HG03060 (cell line): Measurements from ENCODE around the gene MYL4.
"Not testable (repeated sequence)": the region's sequence is repeated elsewhere in the genome, so short reads cannot be mapped to it uniquely, and the experiment has no call there.

Experiments
- ATAC-seq: cut with Tn5 transposase; IDR thresholded peaks from one replicate; pipeline ENCODE4 v1.9.1; 2021; ENCODE audit warnings: low read depth, moderate number of reproducible peaks; ENCODE audit not compliant: unreplicated experiment

The MYL4 gene

GRCh38 chr17:47208744-47209488 lies at the start of gene MYL4:
Gene MYL4, plus strand, starts transcription at chr17:47209348. Its CDS starts 75 bp downstream, at chr17:47209423.
- no peak for ATAC-seq

DNA sequence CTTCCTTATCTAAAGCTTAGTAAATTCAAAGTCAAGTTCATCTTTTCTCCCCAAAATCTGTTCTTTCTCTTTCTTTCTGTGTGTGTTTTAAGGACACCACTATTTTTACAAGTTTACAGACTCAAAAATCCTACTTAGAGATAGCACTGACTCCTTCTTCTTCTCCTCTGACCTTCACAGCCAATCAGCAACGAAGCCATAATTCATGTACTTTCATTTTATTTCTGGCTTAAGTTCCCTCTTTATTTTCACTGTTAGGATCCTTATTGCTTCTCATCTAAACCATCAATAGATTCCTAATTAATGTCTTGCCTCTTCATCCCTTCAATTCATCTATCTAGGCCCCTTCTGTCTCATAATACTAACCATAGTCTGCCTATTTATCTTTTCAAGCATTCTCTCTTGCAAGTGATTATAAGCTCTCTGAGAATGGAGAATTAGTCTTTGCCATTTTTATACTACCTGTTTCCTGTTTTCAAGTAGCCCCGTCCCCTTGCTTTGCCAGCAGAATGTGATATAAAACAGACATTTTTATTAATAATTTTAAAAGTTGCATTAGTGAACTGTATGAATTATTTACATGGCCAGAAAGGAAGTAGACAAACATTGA lies 47.0 kb upstream of the MYL4 start:
- no peak for ATAC-seq

GRCh38 chr17:47164263-47164662 lies 44.9 kb upstream of the MYL4 start:
- ATAC-seq, result no peak

- no peak for ATAC-seq
Measured at GRCh38 chr17:47165137-47165536, 44.0 kb upstream of the MYL4 start.

GRCh38 chr17:47166854-47167253 lies 42.3 kb upstream of the MYL4 start:
- ATAC-seq, result not testable (repeated sequence)

GRCh38 chr17:47168896-47169295 lies 40.3 kb upstream of the MYL4 start:
- ATAC-seq, result not testable (repeated sequence)

DNA sequence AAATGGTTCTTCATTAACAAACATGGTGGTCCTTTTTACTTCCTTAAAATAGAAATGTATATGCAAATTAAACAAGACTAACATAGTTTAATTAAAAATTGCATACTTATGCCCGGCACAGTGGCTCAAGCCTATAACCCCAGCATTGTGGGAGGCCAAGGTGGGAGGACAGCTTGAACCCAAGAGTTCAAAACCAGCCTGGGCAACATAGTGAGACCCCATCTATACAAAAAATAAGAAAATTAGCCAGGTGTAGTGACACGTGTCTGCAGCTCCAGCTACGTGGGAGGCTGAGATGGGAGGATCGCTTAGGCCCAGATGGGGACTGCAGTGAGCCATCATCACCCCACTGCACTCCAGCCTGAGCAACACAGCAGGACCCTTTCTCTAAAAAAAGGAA lies 38.4 kb upstream of the MYL4 start:
- ATAC-seq, result no peak

DNA sequence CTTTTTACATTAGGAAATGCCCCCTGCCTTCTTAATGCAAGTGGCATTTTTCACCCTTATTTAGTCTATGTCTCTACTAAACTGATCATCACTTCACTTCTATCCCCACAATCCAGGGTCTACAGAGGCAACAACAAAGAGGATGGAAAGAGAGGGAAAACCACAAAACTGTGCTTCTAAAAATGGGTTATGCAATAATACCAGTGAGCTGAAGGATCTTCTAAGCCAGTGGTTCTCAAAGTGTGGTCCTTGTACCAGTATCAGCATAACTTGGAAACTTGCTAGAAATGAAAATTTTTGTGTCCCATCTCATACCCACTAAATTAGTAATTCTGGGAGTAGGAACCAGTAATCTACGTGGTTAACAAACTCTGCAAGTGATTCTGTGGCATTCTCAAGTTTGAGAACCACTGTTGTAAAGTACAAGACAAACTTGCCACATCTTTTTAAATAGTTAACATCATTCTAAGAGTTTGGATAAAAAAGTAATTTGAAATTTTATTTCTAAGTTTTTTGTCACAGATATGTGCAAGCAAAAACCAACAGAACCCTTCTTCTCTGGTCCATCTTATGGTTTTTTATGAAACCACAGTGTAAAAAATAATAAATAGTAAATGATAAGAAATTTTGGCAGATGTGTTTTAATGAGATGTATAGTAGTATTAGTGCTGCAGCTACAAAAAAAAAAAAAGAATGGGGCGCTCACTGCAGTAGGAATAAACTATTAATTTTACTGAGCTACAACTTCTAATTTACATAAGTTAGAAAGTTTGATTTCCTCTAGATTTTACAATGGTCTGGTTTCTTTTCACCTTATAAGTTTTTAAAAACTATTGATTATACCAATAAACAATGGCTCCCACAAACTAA lies 36.2 kb upstream of the MYL4 start:
- no peak for ATAC-seq

- not testable (repeated sequence) for ATAC-seq
Measured at GRCh38 chr17:47174823-47175222, 34.3 kb upstream of the MYL4 start.

DNA sequence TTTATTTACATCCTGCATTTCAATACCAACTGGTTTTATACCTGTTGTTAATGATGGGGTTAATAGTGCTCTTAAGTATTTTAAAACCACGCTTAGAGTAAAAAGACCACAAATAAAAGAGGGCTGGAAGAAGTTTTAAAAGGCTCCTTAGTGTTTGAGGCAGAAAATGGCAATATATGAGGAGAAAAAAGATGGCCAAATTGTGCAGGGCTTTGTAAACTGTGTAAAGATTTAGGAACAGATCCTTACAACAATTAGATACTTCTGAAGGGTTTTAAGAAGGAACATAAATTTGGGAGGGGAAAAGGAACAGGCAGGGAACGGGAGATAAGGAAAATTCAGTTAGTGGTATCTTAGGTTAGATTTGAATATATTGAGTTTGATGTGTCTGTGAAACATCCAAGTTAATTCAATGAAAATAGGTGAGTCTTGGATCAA lies 32.7 kb upstream of the MYL4 start:
- no peak for ATAC-seq

DNA sequence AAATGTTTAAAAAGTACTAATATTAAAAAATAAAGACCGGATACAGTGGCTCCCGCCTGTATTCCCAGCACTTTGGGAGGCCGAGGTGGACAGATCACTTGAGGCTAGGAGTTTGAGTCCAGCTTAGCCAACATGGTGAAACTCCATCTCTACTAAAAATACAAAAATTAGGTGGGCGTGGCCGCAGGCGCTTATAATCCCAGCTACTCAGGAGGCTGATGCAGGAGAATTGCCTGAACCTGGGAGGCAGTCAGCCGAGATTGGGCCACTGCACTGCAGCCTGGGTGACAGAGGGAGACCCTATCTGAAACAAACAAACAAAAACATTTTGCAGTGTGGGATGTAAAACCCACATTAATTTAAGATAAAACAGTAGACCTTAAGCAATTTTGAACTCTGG lies 31.9 kb upstream of the MYL4 start:
- ATAC-seq, result no peak

DNA sequence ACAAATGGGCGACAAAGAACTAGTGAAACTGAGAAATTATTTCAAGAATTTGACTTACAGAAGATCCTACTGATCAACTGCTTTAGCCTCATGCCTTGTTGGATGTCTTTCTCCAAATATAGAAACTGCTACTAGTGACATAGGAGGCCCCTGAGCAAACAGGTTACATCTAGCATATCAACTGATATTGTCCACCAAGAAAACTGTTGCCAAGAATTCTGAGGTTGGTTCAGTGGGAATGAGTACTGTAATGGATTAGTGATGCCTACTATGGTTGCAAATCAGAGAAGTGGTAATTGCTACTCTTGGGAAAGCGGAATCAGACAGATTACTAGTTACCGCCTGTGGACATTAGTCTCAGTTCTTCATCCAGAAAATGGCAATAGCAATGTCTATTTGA lies 30.0 kb upstream of the MYL4 start:
- ATAC-seq, result no peak

DNA sequence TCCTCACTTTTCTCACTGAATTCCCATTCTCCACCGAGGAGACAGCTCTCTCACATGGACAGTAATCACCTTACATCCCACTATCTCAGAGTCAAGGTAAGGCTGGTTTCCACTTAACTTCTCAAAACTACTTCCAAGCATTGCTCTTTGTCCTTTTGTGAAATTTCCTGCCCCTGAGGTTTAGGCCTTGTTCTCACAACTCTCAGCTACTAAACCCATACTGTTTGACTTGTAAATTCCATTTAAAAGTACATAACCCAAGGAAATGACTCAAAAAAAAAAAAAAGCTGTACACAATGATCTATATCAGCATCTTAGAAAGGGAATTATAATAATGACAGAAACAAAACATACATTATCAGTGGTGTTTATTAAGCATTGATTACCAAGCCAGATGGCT lies 28.8 kb upstream of the MYL4 start:
- no peak for ATAC-seq

DNA sequence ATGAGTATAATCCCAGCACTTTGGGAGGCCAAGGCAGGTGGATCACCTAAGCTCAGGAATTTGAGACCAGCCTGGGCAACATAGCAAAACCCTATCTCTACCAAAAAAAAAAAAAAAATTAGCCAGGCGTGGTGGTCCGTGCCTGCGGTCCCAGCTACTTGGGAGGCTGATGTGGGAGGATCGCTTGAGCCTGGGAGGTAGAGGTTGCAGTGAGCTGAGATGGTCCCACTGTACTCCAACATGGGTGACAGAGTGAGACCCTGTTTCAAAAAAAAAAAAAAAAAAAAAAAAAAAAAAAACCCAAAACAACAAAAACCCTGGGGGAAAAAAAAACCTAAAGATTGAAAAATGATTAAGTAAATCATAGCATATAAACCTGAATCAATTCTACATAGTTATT lies 28.2 kb upstream of the MYL4 start:
- not testable (repeated sequence) for ATAC-seq

DNA sequence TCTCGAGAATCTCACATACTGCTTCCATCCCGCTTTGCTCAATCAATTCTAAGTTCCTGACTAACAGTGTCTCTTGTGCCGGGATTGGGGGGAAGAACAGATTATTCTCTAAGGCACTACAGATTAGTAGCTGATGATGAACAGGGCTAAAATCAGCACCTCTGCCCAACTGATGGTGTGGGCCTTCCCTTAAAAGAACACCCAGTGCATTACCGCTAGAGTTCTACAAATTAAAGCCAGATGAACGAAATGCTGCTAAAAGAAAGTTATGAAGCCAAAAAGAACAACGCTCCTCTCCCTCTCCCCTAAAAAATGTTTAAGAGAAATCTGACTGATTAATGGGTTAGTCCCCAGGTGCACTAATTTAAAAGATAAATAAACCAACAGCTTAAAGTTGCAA lies 24.5 kb upstream of the MYL4 start:
- no peak for ATAC-seq

GRCh38 chr17:47188271-47188875 lies 20.8 kb upstream of the MYL4 start:
- ATAC-seq, result no peak

DNA sequence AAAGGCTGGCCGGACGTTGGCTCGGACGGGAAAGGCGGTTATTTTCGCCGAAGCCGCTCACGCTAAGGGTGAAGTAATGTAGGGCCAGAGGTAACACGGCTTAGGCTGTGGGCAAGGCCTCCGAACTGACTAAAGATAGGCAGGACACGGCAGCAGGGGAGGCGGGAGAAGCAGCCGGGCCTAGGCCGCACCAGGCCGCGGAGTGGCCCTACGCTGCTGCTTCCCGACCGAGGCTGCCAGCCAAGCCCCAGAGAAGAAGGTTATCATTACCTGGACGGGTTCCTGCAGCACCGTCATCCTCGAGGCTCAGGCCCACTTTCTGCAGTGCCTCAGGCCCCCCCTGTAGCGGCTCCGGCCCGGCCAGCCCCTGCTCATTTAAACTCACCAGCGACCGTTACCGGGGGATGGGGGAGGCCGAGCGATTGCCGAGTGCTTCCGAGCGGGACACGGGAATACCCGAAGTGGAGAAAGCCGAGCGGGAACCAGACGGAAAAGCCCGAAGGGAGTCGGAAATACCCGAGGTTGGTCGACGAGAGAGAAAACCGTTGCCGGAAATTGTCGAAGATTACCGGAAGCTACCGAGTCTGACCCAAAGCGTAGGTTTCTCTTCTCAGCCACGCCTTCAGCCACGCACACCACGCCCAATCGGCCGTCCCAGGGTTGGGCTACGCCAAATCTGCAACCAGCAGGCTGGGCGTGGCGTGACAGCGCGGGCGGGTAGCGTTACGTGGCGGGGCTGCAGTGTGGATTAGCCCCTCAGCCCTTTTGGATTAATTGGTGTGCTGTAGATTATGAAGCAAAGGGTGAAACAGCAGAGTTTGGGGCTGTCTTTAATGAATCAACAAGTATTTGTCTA lies 20.0 kb upstream of the MYL4 start, which contains the start of gene CDC27:
Gene CDC27, minus strand, starts transcription at position 420 of the 856 bp plus-strand sequence. Its CDS starts 123 bp downstream, at position 297.
- peak; percentile 91 for ATAC-seq

- no peak for ATAC-seq
Measured at GRCh38 chr17:47189732-47190237, 19.4 kb upstream of the MYL4 start.

DNA sequence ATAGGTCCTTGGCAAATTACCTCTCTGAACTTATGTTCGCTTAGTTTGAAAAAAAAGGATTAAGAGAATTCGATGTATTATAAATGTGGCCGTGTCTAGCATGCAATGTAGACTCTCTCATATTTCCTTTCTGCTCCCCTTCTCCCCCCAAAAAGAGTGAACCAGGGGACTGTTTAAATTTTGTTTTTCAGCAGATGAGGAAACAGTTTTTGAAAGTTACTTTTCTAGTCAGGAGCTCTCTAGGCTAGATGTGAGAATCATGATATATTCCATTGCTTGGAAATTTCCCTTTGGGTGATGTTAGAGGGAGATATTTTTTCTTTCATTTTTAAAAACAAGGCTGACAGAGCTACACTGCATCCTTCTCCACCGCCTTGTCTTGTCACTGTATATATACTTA lies 18.9 kb upstream of the MYL4 start:
- ATAC-seq, result no peak

DNA sequence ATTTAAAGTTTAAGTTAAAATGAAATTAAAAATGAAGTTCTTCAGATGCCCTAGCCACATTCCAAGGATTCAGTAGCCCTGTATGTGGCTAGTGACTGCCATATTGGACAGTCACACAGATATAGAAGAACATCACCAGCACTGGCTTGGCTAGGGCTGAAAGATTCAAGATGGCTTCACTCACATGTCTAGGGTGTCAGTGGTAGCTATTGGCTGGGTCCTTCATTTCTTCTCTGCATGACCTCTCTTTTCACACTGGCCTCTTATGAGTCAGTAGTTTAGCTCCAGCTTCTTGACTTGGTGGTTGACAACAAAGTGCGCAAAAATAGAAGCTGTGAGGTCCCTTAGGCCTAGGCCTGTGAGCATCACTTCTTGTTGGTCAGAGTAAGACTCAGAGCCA lies 18.4 kb upstream of the MYL4 start:
- ATAC-seq, result no peak
